Large intestine (tissue), 3 donors: ENCODE results near the gene WDHD1. TPM values are rescaled to one million over a fixed set of nuclear protein-coding genes. Genes with fewer than 3 reads are reported as not detected.

Experiments
- DNase-seq, 2 donors: peaks; one replicate each; pipeline versions ENCODE4 v3.0.0 to v3.0.0-alpha.2; 2013
- H3K27ac ChIP-seq: one replicate; pipeline ENCODE4 v1.5.1; 2013; ENCODE audit warnings: low read length
- H3K27me3 ChIP-seq: 2 replicates; pipeline ENCODE4 v1.6.1; 2013; ENCODE audit warnings: low read length; ENCODE audit not compliant: control insufficient read depth, insufficient read depth
- H3K36me3 ChIP-seq: 2 replicates; pipeline ENCODE4 v1.6.1; 2013; ENCODE audit warnings: low read length; ENCODE audit not compliant: control insufficient read depth, insufficient read depth
- H3K4me1 ChIP-seq: one replicate; pipeline ENCODE4 v1.6.1; 2013; ENCODE audit warnings: low read length; ENCODE audit not compliant: control insufficient read depth, insufficient read depth
- H3K4me3 ChIP-seq: one replicate; pipeline ENCODE4 v1.5.1; 2013; ENCODE audit warnings: low read length
- H3K9me3 ChIP-seq: one replicate; pipeline ENCODE4 v1.6.1; 2013; ENCODE audit warnings: mild to moderate bottlenecking, low read depth, low read length, moderate library complexity; ENCODE audit not compliant: control insufficient read depth
- WGBS: methylation state at CpG from one replicate; pipeline ENCODE4 v1.1.5; 2013; ENCODE audit warnings: low lambda C conversion rate; ENCODE audit not compliant: insufficient coverage; 5-methylcytosine and 5-hydroxymethylcytosine counted together
- polyA plus RNA-seq: library from polyadenylated mRNA; unstranded; fragments of 120-200 nt; gene quantifications from one replicate; pipeline ENCODE4 v1.2.1, GENCODE V29; 2013

WDHD1 gene
- polyA plus RNA-seq, 1 donor, result 8.1 TPM

DNA sequence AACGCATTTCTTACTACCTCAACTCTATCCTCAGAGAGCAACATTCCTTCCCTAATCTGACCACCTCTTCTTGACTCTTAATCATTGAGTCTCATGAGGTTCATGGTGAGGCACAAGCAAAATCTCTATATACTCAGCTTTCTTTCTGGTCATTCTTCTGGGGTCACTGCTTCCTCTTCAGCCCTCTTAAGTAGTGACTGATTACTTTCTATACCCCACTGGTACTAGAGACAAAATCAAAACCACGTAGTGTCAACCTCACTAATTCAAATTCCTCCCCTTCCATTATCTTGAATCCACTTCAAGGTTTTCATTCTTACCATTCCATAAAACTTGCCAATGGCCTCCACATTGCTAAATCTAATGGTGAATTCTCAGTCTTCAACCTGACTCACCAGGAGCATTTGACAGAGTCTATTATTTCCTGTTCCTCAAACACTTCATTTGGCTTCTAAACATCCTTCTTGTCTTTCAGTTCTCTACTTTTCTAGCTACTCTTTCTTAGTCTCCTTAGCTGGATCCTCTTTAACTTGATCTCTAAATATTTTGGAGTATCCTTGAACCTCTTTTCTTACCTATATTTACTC lies 6.8 kb downstream of the WDHD1 start:
- H3K4me3 ChIP-seq, result no peak overlapping the region
- 100% methylated on average over 1 of the region's 2 CpGs for WGBS
- no peaks in the 10 kb centered on the region for H3K36me3 ChIP-seq
- H3K27ac ChIP-seq, result no peak overlapping the region
- H3K4me1 ChIP-seq, result no peaks in the 10 kb centered on the region
- DNase-seq, result no peak
- H3K9me3 ChIP-seq, result no peaks in the 10 kb centered on the region
- no peaks in the 10 kb centered on the region for H3K27me3 ChIP-seq

GRCh38 chr14:55015006-55015405 lies 11.9 kb downstream of the WDHD1 start:
- Histone ChIP-seq H3K27ac (no peak overlapping the region), H3K27me3 (no peaks in the 10 kb centered on the region), H3K4me3 (no peak overlapping the region), H3K4me1 (no peaks in the 10 kb centered on the region), H3K9me3 (no peaks in the 10 kb centered on the region), H3K36me3 (no peaks in the 10 kb centered on the region)
- DNase-seq, result no peak
- no CpG with 5 or more reads among the region's 2 CpGs for WGBS

DNA sequence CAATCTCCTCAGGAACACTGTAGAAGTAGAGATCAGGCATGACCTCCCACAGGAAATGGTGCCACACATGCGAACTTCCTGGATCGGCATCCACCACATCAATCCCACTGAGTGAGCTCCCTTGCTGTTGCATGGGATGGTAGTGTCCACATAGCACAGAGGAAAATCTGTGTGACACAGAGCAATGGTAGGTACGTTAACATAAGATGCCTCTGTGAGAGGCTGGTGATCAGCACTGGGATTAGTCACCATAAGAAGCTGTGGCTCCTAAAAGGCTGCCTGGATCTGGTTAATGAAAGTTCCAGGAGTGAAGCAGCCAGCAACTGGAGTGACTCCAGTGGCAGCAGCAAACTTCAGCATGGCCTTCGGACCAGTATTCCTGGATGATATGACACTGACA lies 21.8 kb downstream of the WDHD1 start:
- Histone ChIP-seq H3K9me3 (no peaks in the 10 kb centered on the region), H3K27ac (no peak overlapping the region), H3K4me1 (no peaks in the 10 kb centered on the region), H3K27me3 (no peaks in the 10 kb centered on the region), H3K36me3 (no peaks in the 10 kb centered on the region), H3K4me3 (no peak overlapping the region)
- DNase-seq, result no peak
- no CpG with 5 or more reads among the region's 4 CpGs for WGBS

GRCh38 chr14:55000381-55000780 lies 26.5 kb downstream of the WDHD1 start:
- no peaks in the 10 kb centered on the region for H3K9me3 ChIP-seq
- 100% methylated on average over 1 of the region's 3 CpGs for WGBS
- H3K27ac ChIP-seq, result no peak overlapping the region
- H3K4me3 ChIP-seq, result no peak overlapping the region
- no peaks in the 10 kb centered on the region for H3K4me1 ChIP-seq
- no peak for DNase-seq
- no peaks in the 10 kb centered on the region for H3K36me3 ChIP-seq
- H3K27me3 ChIP-seq, result no peaks in the 10 kb centered on the region

- Histone ChIP-seq H3K9me3 (no peaks in the 10 kb centered on the region), H3K4me3 (no peak overlapping the region), H3K4me1 (no peaks in the 10 kb centered on the region), H3K27me3 (no peaks in the 10 kb centered on the region), H3K27ac (no peak overlapping the region), H3K36me3 (peaks cover 2% of the 10 kb centered on the region)
- DNase-seq, result no peak
- 96% methylated on average over 3 of the region's 4 CpGs for WGBS
These were observed 41.7 kb downstream of the WDHD1 start for GRCh38 chr14:54985156-54985555.

DNA sequence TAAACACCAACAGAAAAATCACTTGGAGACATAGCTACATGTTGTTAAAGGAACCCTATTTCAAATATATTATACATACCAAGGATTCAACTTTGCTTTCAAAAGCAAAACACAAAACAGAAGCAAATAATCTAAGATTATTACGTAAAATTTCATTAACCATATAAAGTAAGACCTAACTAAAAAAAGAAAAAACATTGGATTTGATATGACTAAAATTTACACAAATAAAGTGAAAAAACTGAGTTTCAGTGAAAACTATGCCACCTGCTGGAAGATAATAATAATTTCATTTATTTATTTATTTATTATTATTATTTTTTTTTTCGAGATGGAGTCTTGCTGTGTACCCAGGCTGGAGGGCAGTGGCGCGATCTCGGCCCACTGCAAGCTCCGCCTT lies 45.2 kb downstream of the WDHD1 start:
- no peak for DNase-seq
- no peaks in the 10 kb centered on the region for H3K9me3 ChIP-seq
- no peaks in the 10 kb centered on the region for H3K36me3 ChIP-seq
- no peak overlapping the region for H3K4me3 ChIP-seq
- no peaks in the 10 kb centered on the region for H3K4me1 ChIP-seq
- H3K27ac ChIP-seq, result no peak overlapping the region
- no peaks in the 10 kb centered on the region for H3K27me3 ChIP-seq
- 100% methylated on average over 1 of the region's 6 CpGs for WGBS

DNA sequence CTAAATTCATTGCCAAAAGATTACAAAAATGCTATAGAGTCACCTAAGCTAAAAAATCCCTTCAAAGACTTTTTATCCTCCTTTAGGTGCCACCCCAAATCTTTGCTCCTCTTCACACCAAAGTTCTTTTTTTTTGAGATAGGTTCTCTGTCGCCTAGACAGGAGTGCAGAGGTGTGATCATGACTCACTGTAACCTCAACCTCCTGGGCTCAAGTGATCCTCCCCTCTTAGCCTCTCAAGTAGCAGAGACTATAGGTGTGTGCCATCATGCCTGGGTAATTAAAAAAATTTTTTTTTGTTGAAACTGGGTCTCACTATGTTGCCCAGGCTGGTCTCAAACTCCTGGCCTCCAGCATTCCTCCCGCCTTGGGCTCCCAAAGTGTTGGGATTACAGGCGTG lies 47.9 kb downstream of the WDHD1 start:
- Histone ChIP-seq H3K4me1 (no peaks in the 10 kb centered on the region), H3K27ac (no peak overlapping the region), H3K36me3 (no peaks in the 10 kb centered on the region), H3K9me3 (no peaks in the 10 kb centered on the region), H3K4me3 (no peak overlapping the region), H3K27me3 (no peaks in the 10 kb centered on the region)
- no peak for DNase-seq
- 100% methylated on average over 1 of the region's 3 CpGs for WGBS

DNA sequence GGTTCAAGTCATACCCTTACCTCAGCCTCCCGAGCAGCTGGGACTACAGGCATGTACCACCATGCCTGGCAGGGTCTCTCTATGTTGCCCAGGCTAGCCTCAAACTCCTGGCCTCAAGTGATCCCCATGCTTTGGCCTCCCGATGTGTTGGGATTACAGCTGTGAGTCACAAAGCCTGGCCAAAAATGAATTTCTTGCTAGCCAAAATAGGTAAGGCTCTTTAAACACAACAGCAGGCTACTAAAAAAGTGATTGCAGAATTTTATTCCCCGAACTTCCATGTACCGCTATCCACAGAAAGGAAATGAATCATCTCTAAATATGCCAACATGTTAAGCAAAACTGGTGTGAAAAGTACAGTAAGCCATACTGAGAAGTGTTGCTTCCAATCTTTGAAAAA lies 50.6 kb downstream of the WDHD1 start:
- no peaks in the 10 kb centered on the region for H3K4me1 ChIP-seq
- DNase-seq, result no peak
- no peak overlapping the region for H3K4me3 ChIP-seq
- H3K9me3 ChIP-seq, result no peaks in the 10 kb centered on the region
- no peak overlapping the region for H3K27ac ChIP-seq
- H3K36me3 ChIP-seq, result no peaks in the 10 kb centered on the region
- no peaks in the 10 kb centered on the region for H3K27me3 ChIP-seq
- 80% methylated on average over 1 of the region's 4 CpGs for WGBS

DNA sequence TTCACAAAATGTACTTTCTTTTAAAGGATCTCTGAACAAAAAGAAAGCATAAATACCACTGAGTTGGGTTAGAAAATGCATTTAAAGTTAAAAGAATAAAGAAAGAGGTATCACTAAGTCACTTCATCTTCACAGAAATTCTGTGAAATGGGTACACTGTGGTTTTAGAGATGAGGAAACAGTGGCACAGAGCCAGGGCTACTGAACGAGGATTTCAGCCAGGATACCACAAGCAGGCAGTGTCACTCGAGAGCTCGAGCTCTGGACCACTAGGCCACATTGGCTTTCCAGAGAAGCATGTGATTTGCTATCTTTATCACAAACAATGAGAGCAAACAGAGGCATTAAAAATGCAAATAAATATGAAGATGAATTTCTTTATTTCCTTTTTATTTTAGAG lies 51.0 kb downstream of the WDHD1 start:
- no peaks in the 10 kb centered on the region for H3K9me3 ChIP-seq
- DNase-seq, result no peak
- H3K4me3 ChIP-seq, result no peak overlapping the region
- H3K27me3 ChIP-seq, result no peaks in the 10 kb centered on the region
- WGBS, result 100% methylated on average over 1 of the region's 3 CpGs
- H3K4me1 ChIP-seq, result no peaks in the 10 kb centered on the region
- no peaks in the 10 kb centered on the region for H3K36me3 ChIP-seq
- no peak overlapping the region for H3K27ac ChIP-seq

- H3K27me3 ChIP-seq, result no peaks in the 10 kb centered on the region
- no peaks in the 10 kb centered on the region for H3K4me1 ChIP-seq
- H3K27ac ChIP-seq, result peak overlapping the region; percentile 51
- no peaks in the 10 kb centered on the region for H3K36me3 ChIP-seq
- peak; percentile 6 to 55 for DNase-seq
- H3K4me3 ChIP-seq, result no peak overlapping the region
- no peaks in the 10 kb centered on the region for H3K9me3 ChIP-seq
- WGBS, result 60% methylated on average over 1 of the region's 5 CpGs
These were observed 52.0 kb downstream of the WDHD1 start for GRCh38 chr14:54974788-54975414.

DNA sequence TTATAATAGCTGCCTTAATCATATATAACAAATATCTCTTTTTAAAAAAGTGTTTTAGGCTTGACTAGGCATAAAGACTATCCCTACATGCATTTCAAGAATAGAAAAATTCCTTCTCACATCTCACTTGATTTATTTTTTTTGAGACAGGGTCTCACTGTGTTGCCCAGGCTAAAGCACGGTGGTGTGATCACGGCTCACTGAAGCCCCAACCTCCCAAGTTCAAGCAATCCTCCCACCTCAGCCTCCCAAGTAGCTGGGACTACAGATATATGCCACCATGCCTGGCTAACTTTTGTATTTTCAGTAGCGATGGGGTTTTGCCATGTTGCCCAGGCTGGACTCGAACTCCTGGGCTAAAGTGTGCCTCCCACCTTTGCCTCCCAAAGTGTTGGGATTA lies 59.4 kb downstream of the WDHD1 start:
- no peaks in the 10 kb centered on the region for H3K27me3 ChIP-seq
- no peak for DNase-seq
- no CpG with 5 or more reads among the region's 4 CpGs for WGBS

More for the DNA sequence above, 59.4 kb downstream of the WDHD1 start:
- no peaks in the 10 kb centered on the region for H3K36me3 ChIP-seq
- H3K27ac ChIP-seq, result no peak overlapping the region
- no peaks in the 10 kb centered on the region for H3K4me1 ChIP-seq
- no peaks in the 10 kb centered on the region for H3K9me3 ChIP-seq
- H3K4me3 ChIP-seq, result no peak overlapping the region
